Central memory CD8-positive, alpha-beta T cell (primary cell): ENCODE results near the gene ODR4.
"Not testable (repeated sequence)": the region's sequence is repeated elsewhere in the genome, so short reads cannot be mapped to it uniquely, and the experiment has no call there.

Experiments
- ATAC-seq: fragments of 150-1000 bp; cut with Tn5 transposase; replicated peaks from 2 replicates; pipeline ENCODE4 v1.10.0; 2022; ENCODE audit warnings: mild to moderate bottlenecking, moderate FRiP score, moderate number of reproducible peaks; ENCODE audit not compliant: poor library complexity, severe bottlenecking; ENCODE audit errors: extremely low read depth
- DNase-seq, 2 donors: peaks; one replicate each; pipeline ENCODE4 v3.0.0; 2021; ENCODE audit warnings: low spot score in 2 of 2
- H3K27ac Mint-ChIP-seq: one replicate; pipeline ENCODE4 v1.8.0; 2022; ENCODE audit warnings: low read depth, mild to moderate bottlenecking, moderate library complexity, mixed read lengths
- H3K27me3 Mint-ChIP-seq: one replicate; pipeline ENCODE4 v1.8.0; 2022; ENCODE audit warnings: mixed read lengths
- H3K36me3 Mint-ChIP-seq: one replicate; pipeline ENCODE4 v1.8.0; 2022; ENCODE audit warnings: mild to moderate bottlenecking, moderate library complexity, mixed read lengths; ENCODE audit not compliant: insufficient read depth
- H3K4me1 Mint-ChIP-seq: one replicate; pipeline ENCODE4 v1.8.0; 2022; ENCODE audit warnings: mixed read lengths
- H3K4me3 Mint-ChIP-seq: one replicate; pipeline ENCODE4 v1.8.0; 2022; ENCODE audit warnings: mild to moderate bottlenecking, moderate library complexity, mixed read lengths
- H3K9me3 Mint-ChIP-seq: one replicate; pipeline ENCODE4 v1.8.0; 2022; ENCODE audit warnings: mixed read lengths

ODR4 gene

DNA sequence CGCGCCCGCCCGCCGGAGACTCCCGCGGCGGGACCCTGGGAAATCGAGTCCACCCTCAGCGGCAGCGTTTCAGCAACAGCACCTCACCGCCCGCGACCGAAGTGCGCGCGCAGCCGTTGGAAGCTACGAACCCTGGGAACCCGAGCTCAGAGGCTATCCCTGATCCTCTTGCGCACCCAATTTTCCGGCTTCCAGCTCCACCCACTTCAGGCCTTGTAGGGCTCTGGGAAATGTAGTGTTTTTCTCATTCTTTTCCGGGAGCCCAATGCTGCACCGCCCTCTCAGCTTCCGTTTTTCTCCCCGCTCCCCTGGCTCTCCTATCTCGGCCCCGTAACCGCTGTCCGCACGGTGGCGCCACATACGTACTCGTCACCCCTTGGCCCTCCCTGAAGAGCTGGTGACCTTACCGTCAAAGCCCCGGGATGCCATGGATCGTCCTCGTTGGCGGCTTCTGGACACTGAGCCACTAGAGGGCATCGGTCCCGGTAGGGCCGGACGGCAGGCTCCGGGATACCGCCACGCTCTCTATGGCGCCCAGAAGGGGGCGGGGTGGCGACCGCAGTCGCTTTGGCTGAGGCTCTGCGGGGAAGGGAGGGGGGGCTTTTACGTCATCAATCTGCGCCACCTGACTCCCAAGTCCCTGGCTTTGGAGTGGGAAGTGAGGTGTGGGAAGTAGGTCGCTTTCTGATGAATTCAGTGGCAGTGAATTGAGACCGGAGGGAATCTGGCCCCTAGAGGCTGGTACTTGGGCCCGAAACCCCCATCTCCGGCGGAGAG lies at the start of gene ODR4, which contains the start of gene TPR:
Gene ODR4, plus strand, starts transcription at position 687 of the 777 bp plus-strand sequence. CDS start 3,948 bp downstream, outside the sequence.
Gene TPR, minus strand, starts transcription at position 102 of the 777 bp plus-strand sequence. CDS start 225 bp downstream, outside the sequence.
- H3K36me3 Mint-ChIP-seq: peaks cover 40% of the 10 kb centered on the region
- peak within 1 kb of the TSS; percentile 99 for H3K4me3 Mint-ChIP-seq
- H3K27ac Mint-ChIP-seq: peak within 1 kb of the TSS; percentile 96
- peak; percentile 95 for DNase-seq
- ATAC-seq: peak; percentile 85
- H3K4me1 Mint-ChIP-seq: peaks cover 25% of the 10 kb centered on the region
- no peaks in the 10 kb centered on the region for H3K27me3 Mint-ChIP-seq
- H3K9me3 Mint-ChIP-seq: no peaks in the 10 kb centered on the region

DNA sequence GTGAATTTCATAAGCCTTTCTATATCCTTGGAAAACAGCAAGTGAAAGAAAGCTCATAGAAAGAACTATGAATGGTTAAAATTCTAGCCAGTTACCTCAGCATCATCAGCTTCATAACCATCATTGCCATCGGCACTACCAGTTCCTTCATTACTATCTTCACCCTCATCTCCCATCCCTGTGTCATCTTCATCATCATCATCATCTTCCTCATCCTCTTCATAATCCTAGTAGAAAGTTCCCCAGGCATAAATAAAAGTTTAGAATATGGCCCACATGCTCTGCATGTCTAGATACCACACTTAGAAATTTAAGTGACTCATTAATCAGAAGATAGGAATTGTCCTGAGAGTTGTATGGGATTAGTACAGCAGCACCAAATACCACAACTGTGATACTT lies 49.6 kb upstream of the ODR4 start:
- Mint-ChIP-seq H3K4me1 (peaks cover 6% of the 10 kb centered on the region), H3K27ac (no peak overlapping the region)

DNA sequence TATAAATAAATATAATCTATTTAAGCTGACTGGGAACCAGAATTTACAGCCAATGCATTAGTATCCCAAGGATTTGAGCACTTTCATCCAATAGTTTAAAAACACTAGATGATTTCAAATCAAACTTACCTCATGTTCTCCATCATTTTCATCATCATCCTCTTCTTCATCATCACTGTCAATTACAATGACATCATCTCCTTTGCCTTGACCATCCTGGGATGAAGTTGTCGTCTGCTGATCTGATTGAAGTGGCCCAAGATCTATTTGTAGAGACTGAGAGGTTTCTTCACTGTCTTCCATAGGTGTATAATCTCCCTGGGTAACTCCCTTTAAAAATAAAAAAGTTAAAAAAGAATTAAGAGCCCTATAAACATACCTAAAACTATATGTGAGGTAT lies 48.3 kb upstream of the ODR4 start:
- peaks cover 6% of the 10 kb centered on the region for H3K4me1 Mint-ChIP-seq
- H3K27me3 Mint-ChIP-seq: no peaks in the 10 kb centered on the region
- peaks cover 56% of the 10 kb centered on the region for H3K36me3 Mint-ChIP-seq
- no peak for ATAC-seq
- H3K27ac Mint-ChIP-seq: no peak overlapping the region
- no peaks in the 10 kb centered on the region for H3K9me3 Mint-ChIP-seq
- DNase-seq: no peak
- no peak overlapping the region for H3K4me3 Mint-ChIP-seq

More for the DNA sequence above, 49.6 kb upstream of the ODR4 start:
- H3K36me3 Mint-ChIP-seq: peaks cover 66% of the 10 kb centered on the region
- DNase-seq: no peak
- no peak for ATAC-seq
- no peaks in the 10 kb centered on the region for H3K27me3 Mint-ChIP-seq
- H3K4me3 Mint-ChIP-seq: no peak overlapping the region
- no peaks in the 10 kb centered on the region for H3K9me3 Mint-ChIP-seq

DNA sequence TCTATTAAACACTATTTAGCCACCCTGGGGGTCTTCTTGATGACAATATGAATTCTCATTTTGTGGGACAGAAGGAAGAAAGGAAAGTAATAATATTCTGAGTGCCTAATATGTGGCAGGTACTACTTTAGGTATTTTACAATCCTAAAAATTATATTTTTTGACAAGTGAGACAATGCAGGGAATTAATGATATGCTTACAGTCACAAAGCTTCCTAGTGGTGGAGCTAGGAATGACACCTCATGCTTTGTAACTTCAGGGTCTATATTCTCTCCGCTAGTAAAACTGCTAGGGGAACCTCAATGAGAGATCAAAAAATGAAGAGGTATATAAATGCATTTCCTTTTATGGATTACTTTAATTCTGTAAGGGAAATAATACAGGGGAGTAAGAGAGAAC lies 44.9 kb upstream of the ODR4 start:
- H3K27ac Mint-ChIP-seq: no peak overlapping the region
- H3K27me3 Mint-ChIP-seq: no peaks in the 10 kb centered on the region
- no peaks in the 10 kb centered on the region for H3K9me3 Mint-ChIP-seq
- no peak for ATAC-seq
- no peak overlapping the region for H3K4me3 Mint-ChIP-seq
- no peak for DNase-seq
- peaks cover 6% of the 10 kb centered on the region for H3K4me1 Mint-ChIP-seq
- peaks cover 53% of the 10 kb centered on the region for H3K36me3 Mint-ChIP-seq

DNA sequence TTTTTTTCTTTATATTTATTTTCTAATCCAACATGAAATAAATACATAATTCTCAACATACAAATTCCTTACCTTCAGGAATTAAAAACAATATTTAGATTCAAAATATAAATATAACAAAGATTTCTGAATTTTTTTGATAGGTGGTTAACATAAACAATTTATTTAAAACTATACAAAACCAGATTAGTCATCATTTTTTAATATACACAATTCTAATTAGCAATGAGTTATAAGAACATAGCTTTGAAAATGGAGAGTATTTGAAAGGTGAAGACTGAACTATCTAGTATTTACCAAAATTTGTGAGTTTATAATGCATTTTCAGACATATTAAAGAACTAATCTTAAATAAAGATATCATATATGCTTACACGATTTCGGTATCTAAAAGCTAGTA lies 38.1 kb upstream of the ODR4 start:
- ATAC-seq: no peak
- Mint-ChIP-seq H3K9me3 (no peaks in the 10 kb centered on the region), H3K4me3 (no peak overlapping the region), H3K4me1 (no peaks in the 10 kb centered on the region), H3K27ac (no peak overlapping the region), H3K36me3 (peaks cover 66% of the 10 kb centered on the region), H3K27me3 (no peaks in the 10 kb centered on the region)
- no peak for DNase-seq

DNA sequence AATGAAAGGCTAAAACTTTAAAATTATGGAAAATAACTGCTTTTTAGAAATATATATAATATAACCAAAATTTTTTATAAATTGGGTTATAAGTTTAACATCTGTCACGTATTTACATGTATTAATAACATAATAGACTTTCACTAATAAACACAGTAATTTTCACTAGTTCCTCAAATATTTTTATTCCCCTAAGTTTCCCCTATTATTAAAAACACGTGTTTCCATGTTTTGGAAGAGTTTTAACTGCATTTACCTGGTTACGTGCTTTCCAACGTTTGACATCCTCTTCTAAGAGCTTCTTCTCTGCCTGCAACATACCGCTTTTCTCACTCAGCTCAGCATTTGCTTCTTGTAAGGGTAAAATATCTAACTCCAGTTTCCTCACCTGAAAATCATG lies 34.9 kb upstream of the ODR4 start:
- Mint-ChIP-seq H3K27ac (peak overlapping the region; percentile 23), H3K27me3 (no peaks in the 10 kb centered on the region), H3K4me3 (no peak overlapping the region), H3K9me3 (no peaks in the 10 kb centered on the region), H3K36me3 (peaks cover 70% of the 10 kb centered on the region), H3K4me1 (peaks cover 5% of the 10 kb centered on the region)
- no peak for ATAC-seq
- no peak for DNase-seq

DNA sequence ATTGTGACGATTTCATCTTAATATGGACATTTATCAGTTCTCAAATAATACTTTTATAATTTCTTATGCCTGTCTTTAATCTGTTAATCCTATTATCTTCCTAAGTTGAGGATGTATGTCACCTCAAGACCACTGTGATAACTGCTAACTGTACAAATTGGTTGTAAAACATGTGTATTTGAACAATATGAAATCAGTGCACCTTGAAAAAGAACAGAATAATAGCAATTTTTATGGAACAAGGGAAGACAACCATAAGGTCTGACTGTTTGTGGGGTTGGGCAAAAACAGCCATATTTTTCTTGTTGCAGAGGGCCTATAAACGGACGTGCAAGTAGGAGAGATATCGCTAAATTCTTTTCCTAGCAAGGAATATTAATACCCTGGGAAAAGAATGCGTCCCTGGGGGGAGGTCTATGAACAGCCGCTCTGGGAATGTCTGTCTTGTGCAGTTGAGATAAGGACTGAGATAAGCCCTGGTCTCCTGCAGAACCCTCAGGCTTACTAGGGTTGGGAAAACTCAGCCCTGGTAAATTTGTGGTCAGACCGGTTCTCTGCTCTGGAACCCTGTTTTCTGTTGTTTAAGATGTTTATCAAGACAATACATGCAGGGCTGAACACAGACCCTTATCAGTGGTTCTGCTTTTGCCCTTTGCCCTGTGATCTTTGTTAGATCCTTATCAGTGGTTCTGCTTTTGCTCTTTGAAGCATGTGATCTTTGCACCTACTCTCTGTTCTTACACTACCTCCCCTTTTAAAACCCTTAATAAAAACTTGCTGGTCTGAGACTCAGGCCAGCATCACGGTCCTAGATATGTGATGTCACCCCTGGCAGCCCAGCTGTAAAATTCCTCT lies 27.6 kb upstream of the ODR4 start:
- H3K9me3 Mint-ChIP-seq, H3K4me1 Mint-ChIP-seq, H3K4me3 Mint-ChIP-seq, H3K27me3 Mint-ChIP-seq, ATAC-seq, DNase-seq: not testable (repeated sequence)
- peak overlapping the region; percentile 2 for H3K27ac Mint-ChIP-seq
- peaks cover 76% of the 10 kb centered on the region for H3K36me3 Mint-ChIP-seq

DNA sequence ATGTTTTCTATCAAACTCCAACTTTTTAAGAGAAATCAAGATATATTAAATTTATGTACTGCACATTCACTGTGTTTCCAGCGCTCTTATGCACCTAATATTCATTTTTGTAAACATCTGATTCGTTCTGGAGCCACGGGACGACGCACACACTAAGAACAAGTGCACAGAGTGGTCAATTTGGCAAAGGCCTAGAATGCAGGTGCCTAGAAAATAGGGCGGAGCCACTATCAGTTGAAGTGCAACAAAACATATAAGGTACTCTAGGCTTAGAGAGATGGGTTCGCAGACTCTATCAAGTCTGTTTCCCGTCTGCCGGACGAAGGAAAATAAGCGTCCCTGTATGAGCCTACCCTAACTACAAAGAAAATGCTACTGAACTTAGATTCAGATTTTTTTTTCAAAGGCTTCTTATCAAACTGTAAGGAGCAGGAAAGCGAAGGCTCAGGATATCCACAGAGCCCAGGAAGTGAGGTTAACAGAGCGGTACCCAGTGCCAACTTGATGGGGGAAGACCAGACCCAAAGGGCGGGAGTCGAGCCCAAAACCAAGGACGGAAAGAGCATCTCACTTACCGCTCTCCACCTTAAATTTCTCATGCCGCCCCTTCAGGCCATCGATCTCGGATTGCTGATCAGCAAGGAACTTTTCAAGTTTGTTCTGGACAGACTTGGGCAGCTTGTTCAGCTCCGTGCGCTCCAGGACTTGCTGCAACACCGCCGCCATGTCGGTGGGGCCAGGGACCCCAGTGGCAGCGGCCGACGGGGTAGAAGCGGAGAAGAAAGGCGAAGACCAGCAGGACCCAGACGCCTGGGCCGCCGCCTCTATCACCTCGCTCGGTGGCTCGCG lies 1.1 kb upstream of the ODR4 start:
- Mint-ChIP-seq H3K4me3 (peak overlapping the region; percentile 99), H3K27me3 (no peaks in the 10 kb centered on the region), H3K36me3 (peaks cover 40% of the 10 kb centered on the region), H3K27ac (peak overlapping the region; percentile 96), H3K9me3 (no peaks in the 10 kb centered on the region), H3K4me1 (peaks cover 25% of the 10 kb centered on the region)
- peak; percentile 4 for ATAC-seq
- no peak for DNase-seq

DNA sequence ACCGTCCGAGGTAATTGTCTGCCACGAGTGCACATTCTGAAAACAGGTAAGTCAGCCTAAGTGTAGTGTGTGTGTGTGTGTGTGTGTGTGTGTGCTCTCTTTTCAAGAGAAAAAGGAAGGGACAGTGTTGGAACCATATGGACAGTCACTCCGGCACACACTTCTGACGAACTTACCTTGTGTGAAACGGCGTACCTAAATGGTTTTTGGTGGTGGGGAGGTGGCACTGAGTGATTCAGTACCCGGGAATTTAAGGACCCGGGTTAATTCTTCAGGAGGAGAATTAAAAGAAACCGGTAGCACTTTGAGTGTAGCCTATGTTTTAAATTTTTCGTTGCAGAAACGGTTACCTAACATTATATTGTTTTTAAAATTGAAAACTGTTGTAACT lies 286 bp downstream of the ODR4 start:
- Mint-ChIP-seq H3K27me3 (no peaks in the 10 kb centered on the region), H3K36me3 (peaks cover 35% of the 10 kb centered on the region), H3K27ac (peak overlapping the region; percentile 96), H3K4me1 (peaks cover 24% of the 10 kb centered on the region), H3K4me3 (peak overlapping the region; percentile 99), H3K9me3 (no peaks in the 10 kb centered on the region)
- DNase-seq (no peak), ATAC-seq (peak; percentile 11)

DNA sequence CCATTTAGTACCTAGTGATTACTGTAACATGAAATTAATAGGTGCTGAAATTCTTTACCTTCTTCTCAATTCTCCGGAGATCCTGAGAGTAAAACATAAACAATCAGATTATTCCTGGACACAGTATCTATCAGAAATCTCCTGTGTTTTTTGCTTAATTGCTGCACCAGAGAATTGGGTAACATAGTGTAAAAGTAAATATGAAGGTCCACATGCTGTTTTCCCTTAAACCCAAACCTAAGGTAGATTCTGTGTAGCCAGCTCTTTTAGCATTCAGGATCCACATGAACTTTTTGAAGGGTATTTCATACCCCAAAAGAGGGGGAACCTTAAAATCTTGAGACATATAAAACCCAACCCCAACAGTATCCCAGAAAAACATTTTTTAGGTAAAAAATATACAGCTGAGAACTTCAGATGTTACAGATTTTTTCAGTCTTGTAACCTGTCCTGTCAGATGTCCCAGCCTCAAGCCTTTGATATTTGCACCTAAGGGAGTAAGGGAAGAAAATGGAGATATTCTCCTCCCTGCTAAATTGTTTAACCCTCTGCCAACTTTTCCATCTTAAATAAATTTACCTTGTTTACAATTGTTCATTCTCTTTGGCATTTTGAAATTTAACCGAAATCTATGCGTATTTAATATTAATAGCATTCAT lies 11.2 kb downstream of the ODR4 start:
- no peak overlapping the region for H3K27ac Mint-ChIP-seq
- no peaks in the 10 kb centered on the region for H3K4me1 Mint-ChIP-seq
- no peak overlapping the region for H3K4me3 Mint-ChIP-seq
- no peaks in the 10 kb centered on the region for H3K9me3 Mint-ChIP-seq
- no peaks in the 10 kb centered on the region for H3K27me3 Mint-ChIP-seq
- ATAC-seq (no peak), DNase-seq (no peak)
- H3K36me3 Mint-ChIP-seq: peaks cover 22% of the 10 kb centered on the region

DNA sequence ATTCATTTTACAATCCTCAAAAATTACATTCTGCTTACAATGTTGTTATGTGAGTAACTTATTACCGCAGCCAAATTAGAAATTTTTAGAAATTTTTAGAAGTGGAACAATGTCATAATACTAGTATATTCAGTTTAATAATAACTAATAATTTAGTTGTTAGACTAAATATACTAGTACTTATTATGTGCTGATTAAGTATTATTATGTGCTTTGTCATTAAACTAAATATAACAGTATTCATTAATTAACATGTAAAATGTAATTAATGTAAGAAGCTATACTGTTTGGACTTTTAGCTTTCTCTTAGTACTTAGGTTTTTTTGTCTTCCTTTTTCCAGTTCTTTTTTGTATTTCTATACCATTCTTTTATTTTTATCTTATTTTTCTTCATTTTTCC lies 15.3 kb downstream of the ODR4 start:
- peaks cover 40% of the 10 kb centered on the region for H3K36me3 Mint-ChIP-seq
- no peak overlapping the region for H3K27ac Mint-ChIP-seq
- no peaks in the 10 kb centered on the region for H3K27me3 Mint-ChIP-seq
- H3K9me3 Mint-ChIP-seq: no peaks in the 10 kb centered on the region
- no peak for DNase-seq
- no peak overlapping the region for H3K4me3 Mint-ChIP-seq
- no peak for ATAC-seq
- no peaks in the 10 kb centered on the region for H3K4me1 Mint-ChIP-seq

DNA sequence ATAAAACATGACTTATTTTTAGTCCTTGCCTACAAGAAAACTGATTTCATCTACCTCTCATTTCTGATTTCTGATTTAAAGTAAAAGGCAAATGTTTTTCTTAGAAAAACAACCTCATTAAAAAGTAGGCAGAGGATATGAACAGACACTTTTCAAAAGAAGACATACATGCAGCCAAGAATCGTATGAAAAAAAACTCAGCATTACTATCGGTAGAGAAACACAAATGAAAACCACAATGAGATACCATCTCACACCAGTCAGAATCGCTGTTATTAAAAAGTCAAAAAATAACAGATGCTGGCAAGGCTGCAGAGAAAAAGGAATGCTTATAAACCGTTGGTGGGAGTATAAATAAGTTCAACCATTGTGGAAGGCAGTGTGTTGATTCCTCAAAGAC lies 16.2 kb downstream of the ODR4 start:
- Mint-ChIP-seq H3K4me3 (no peak overlapping the region), H3K4me1 (no peaks in the 10 kb centered on the region), H3K27ac (no peak overlapping the region), H3K36me3 (peaks cover 37% of the 10 kb centered on the region), H3K27me3 (no peaks in the 10 kb centered on the region), H3K9me3 (no peaks in the 10 kb centered on the region)
- DNase-seq (no peak), ATAC-seq (no peak)
